HepG2 (cell line): ENCODE measurements around the gene OXLD1. TPM values are rescaled to one million over a fixed set of nuclear protein-coding genes. Genes with fewer than 3 reads are reported as not detected.
A peak's percentile ranks its signal among the peaks of the same experiment; 100 is the strongest.

Experiments
- ATF1 ChIP-seq: IDR thresholded peaks from 2 replicates; pipeline ENCODE4 v1.6.1; 2016; ENCODE audit warnings: mild to moderate bottlenecking, control low read depth
- HMG20B ChIP-seq: conservative IDR thresholded peaks from 2 replicates; pipeline ENCODE4 v1.6.1; 2016; ENCODE audit warnings: missing genetic modification reagents, missing compliant biosample characterization
- HMGA1 ChIP-seq: sonication (generic); formaldehyde crosslinking; conservative IDR thresholded peaks from 2 replicates; pipeline ENCODE4 v1.4.0; 2020; ENCODE audit warnings: missing genetic modification reagents
- HMGXB4 ChIP-seq, 2 experiments: sonication (generic) in 1 of 2; formaldehyde crosslinking in 1 of 2; IDR thresholded peaks; 2 replicates each; pipeline versions ENCODE4 v1.4.0 to v1.6.1; 2018 to 2020; ENCODE audit warnings: missing genetic modification reagents in 2 of 2, borderline replicate concordance in 1 of 2, low read depth in 1 of 2, mild to moderate bottlenecking in 1 of 2, missing biosample characterization in 1 of 2
- MIER3 ChIP-seq: IDR thresholded peaks from 2 replicates; pipeline ENCODE4 v1.6.1; 2016; ENCODE audit warnings: missing compliant biosample characterization, borderline replicate concordance
- MTF1 ChIP-seq: sonication (generic); formaldehyde crosslinking; IDR thresholded peaks from 2 replicates; pipeline ENCODE4 v1.5.0; 2020; ENCODE audit warnings: missing genetic modification reagents
- NFE2 ChIP-seq: sonication (generic); formaldehyde crosslinking; IDR thresholded peaks from 2 replicates; pipeline ENCODE4 v1.4.0; 2020; ENCODE audit warnings: missing genetic modification reagents
- PRDM15 ChIP-seq: sonication (generic); formaldehyde crosslinking; IDR thresholded peaks from 2 replicates; pipeline ENCODE4 v1.4.0; 2020; ENCODE audit warnings: missing genetic modification reagents
- REST ChIP-seq, 2 experiments: IDR thresholded peaks; 2 replicates each; pipeline ENCODE4 v1.6.1; 2011 to 2012; ENCODE audit warnings: low read length in 2 of 2, borderline replicate concordance in 1 of 2, low read depth in 1 of 2, mild to moderate bottlenecking in 1 of 2, moderate library complexity in 1 of 2
- RFX5 ChIP-seq: IDR thresholded peaks from 2 replicates; pipeline ENCODE4 v1.6.1; 2011; ENCODE audit warnings: low read depth, low read length, improper control_type of control experiment
- RORA ChIP-seq: sonication (generic); formaldehyde crosslinking; IDR thresholded peaks from 2 replicates; pipeline ENCODE4 v1.5.0; 2020; ENCODE audit warnings: mild to moderate bottlenecking, missing genetic modification reagents, moderate library complexity
- SIN3A ChIP-seq: IDR thresholded peaks from 2 replicates; pipeline ENCODE4 v1.6.1; 2011; ENCODE audit warnings: low read depth, mild to moderate bottlenecking, control low read depth, low read length, borderline replicate concordance
- SNAPC5 ChIP-seq: sonication (generic); formaldehyde crosslinking; IDR thresholded peaks from 2 replicates; pipeline ENCODE4 v1.8.1; 2023; ENCODE audit warnings: mild to moderate bottlenecking, missing genetic modification reagents, borderline replicate concordance
- ZFAT ChIP-seq: sonication (generic); formaldehyde crosslinking; conservative IDR thresholded peaks from 2 replicates; pipeline ENCODE4 v1.8.1; 2023; ENCODE audit warnings: missing genetic modification reagents, inconsistent platforms
- ZNF12 ChIP-seq: sonication (generic); formaldehyde crosslinking; IDR thresholded peaks from 2 replicates; pipeline ENCODE4 v1.5.0; 2020; ENCODE audit warnings: missing genetic modification reagents
- ZNF260 ChIP-seq: sonication (generic); formaldehyde crosslinking; IDR thresholded peaks from 2 replicates; pipeline ENCODE4 v1.4.0; 2020; ENCODE audit warnings: missing genetic modification reagents, low read depth, mild to moderate bottlenecking, borderline replicate concordance
- ZNF775 ChIP-seq: sonication (generic); formaldehyde crosslinking; IDR thresholded peaks from 2 replicates; pipeline ENCODE4 v1.4.0; 2020; ENCODE audit warnings: missing genetic modification reagents, mild to moderate bottlenecking, moderate library complexity, borderline replicate concordance
- ZNF816 ChIP-seq: sonication (generic); formaldehyde crosslinking; IDR thresholded peaks from 2 replicates; pipeline ENCODE4 v1.8.0; 2022; ENCODE audit warnings: missing genetic modification reagents, mild to moderate bottlenecking, borderline replicate concordance
- ZNF879 ChIP-seq: sonication (generic); formaldehyde crosslinking; IDR thresholded peaks from 2 replicates; pipeline ENCODE4 v1.8.1; 2023; ENCODE audit warnings: missing genetic modification reagents
- polyA plus RNA-seq, 8 experiments: library from polyadenylated mRNA; depleted of rRNA in 3 of 8; stranded (reverse) in 7 of 8; unstranded in 1 of 8; fragments of >200 nt; fragmentation: Illumina TruSeq in 4 of 8; extraction: Trizol in 4 of 8; gene quantifications; 2 replicates each; pipeline versions ENCODE4 v1.2.1 to v1.2.3, GENCODE V29; 2011 to 2016; ENCODE audit warnings: low read depth in 4 of 8, missing spikeins in 1 of 8, mixed read lengths in 1 of 8; ENCODE audit not compliant: insufficient read depth in 1 of 8
- total RNA-seq, 5 experiments: library from RNA; depleted of rRNA; stranded (reverse); fragments of >200 nt; fragmentation: Illumina TruSeq; extraction: Trizol; gene quantifications; 2 replicates each; pipeline ENCODE4 v1.2.3, GENCODE V29; 2016; ENCODE audit warnings: low read depth in 1 of 5

OXLD1 gene
- total and polyA plus RNA-seq, 2 of the 13 experiments (the other 11 are each of a cell fraction or from before 2014, with no cell fraction given), result 27.1 to 37.5 TPM

GRCh38 chr17:81636505-81637288 lies 29.7 kb downstream of the OXLD1 start, which contains the start of the genes NPLOC4 and TSPAN10 (continued):
- peak; percentile 74 to 95 for TF ChIP-seq HMGXB4 (CRISPR knock-in tag; IDR thresholded peaks at IDR 0.05; ENCODE audit: borderline replicate concordance in 1 of 2, low read depth in 1 of 2)
- no peak for TF ChIP-seq ZNF879
- no peak for TF ChIP-seq ZNF816 (CRISPR knock-in tag)
- TF ChIP-seq ZNF775, result no peak
- no peak for TF ChIP-seq RORA
- no peak for TF ChIP-seq HMGA1 (CRISPR knock-in tag)
- TF ChIP-seq ZNF260 (CRISPR knock-in tag), result no peak
- TF ChIP-seq SNAPC5 (CRISPR knock-in tag), result no peak
- TF ChIP-seq ATF1 (CRISPR knock-in tag), result no peak
- no peak for TF ChIP-seq ZFAT
- peak; percentile 79 for TF ChIP-seq RFX5
- peak; percentile 98 for TF ChIP-seq MIER3 (CRISPR knock-in tag)
- TF ChIP-seq REST (IDR thresholded peaks at IDR 0.05; ENCODE audit: borderline replicate concordance in 1 of 2, low read depth in 1 of 2, low read length in 2 of 2), result no peak
- peak; percentile 75; the same call in 1 of the 2 replicates for TF ChIP-seq PRDM15 (CRISPR knock-in tag)
- peak; percentile 78 for TF ChIP-seq ZNF12 (CRISPR knock-in tag)
- peak; percentile 90 for TF ChIP-seq SIN3A
- TF ChIP-seq HMG20B (CRISPR knock-in tag), result 0 out of 2 replicates have a peak, but pooled peaks have one; percentile 11
- no peak; the same call in 1 of the 2 replicates for TF ChIP-seq MTF1 (CRISPR knock-in tag)
- 0 out of 2 replicates have a peak, but pooled peaks have one; percentile 32 for TF ChIP-seq NFE2 (CRISPR knock-in tag)
